ENCODE data around the gene NEBL.

Gene NEBL

DNA sequence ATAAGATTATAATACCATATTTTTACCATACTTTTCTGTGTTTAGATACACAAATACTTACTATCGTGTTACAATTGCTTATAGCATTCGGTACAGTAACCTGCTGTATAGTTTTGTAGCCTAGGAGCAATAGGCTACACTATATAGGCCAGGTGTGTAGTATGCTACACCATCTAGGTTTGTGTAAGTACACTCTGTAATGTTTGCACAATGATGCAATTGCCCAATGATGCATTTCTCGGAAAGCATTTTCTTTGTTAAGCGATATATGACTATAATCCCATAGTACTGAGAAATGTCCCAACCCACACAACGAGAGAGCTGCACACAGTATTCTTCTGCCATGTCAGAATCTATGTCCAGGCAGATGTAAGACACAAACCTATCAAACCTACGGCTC lies 160.0 kb downstream of the NEBL start:
- Histone ChIP-seq H3K4me1 (ENCODE audit: insufficient read depth, low read length) (no peaks in the 10 kb centered on the region), H3K4me3 (ENCODE audit: low read length) (no peak overlapping the region), H3K27me3 (ENCODE audit: insufficient read depth, low read length) (no peaks in the 10 kb centered on the region), H3K9me3 (ENCODE audit: insufficient read depth, low read depth, low read length) (no peaks in the 10 kb centered on the region), H3K9ac (ENCODE audit: low read depth, low read length) (no peak overlapping the region), H3K27ac (ENCODE audit: low read length) (no peak overlapping the region), H3K36me3 (ENCODE audit: insufficient read depth, low read depth, low read length) (no peaks in the 10 kb centered on the region)

Data from iPS-20b (cell line).